IMR-90 (cell line): ENCODE measurements around the gene AQP12A.

Experiments
- CTCF ChIP-seq: conservative IDR thresholded peaks from 2 replicates; pipeline ENCODE4 v1.5.1; 2012; ENCODE audit warnings: mild to moderate bottlenecking, low read depth, low read length, improper control_type of control experiment
- MXI1 ChIP-seq: IDR thresholded peaks from 2 replicates; pipeline ENCODE4 v1.6.1; 2012; ENCODE audit warnings: low read depth, mild to moderate bottlenecking, low read length, moderate library complexity, borderline replicate concordance
- POLR2A ChIP-seq: IDR thresholded peaks from 2 replicates; pipeline ENCODE4 v1.6.1; 2012; ENCODE audit warnings: mild to moderate bottlenecking, low read depth, low read length
- SMC3 ChIP-seq: fragments of 150-350 bp; IDR thresholded peaks from 2 replicates; pipeline ENCODE4 v1.6.1; 2016; ENCODE audit warnings: low read depth, mild to moderate bottlenecking, antibody characterized with exemption, low read length, moderate library complexity

GRCh38 chr2:240672701-240673190 lies 18.9 kb upstream of the AQP12A start:
- no peak for TF ChIP-seq CTCF
- no peak for TF ChIP-seq POLR2A
- TF ChIP-seq MXI1: no peak
- no peak for TF ChIP-seq SMC3
